ENCODE measurements around the gene EXOC4.

DNA sequence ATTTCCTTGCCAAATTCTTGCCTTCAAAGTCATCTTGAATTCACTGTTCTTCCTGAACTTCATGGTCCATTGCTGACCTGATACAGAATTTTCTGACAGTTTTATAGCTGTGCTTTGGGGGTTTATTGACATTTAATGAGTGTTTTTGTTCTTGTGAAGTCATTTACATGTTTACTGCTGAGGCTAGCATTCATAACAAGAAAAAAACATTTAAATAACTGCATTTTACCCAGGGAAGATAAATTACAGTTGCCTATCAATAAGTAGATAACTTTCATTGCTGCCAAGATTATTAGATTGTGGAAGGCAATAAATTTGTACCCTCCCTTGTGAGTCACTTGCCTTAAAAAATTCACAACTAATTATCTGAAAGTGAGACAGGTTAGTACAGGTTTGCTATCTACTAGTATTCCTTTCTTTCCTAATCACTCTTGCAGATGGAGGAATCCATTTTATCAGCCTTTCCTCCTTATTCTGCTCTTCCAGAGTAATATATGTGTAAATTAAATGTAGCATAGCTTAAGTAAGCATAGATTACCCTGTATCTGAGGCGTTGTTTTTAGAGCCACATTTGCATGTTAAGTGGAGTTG is 178.4 kb downstream of the EXOC4 start:
- no peak for TF ChIP-seq CTCF (conservative IDR thresholded peaks at IDR 0.05 in 1 of 2, IDR thresholded peaks at IDR 0.05 in 1 of 2; ENCODE audit: low read depth in 1 of 2, low read length in 2 of 2)
- no peak for TF ChIP-seq EZH2 (IDR thresholded peaks at IDR 0.05; ENCODE audit: low read length, missing control alignments)

Data from fibroblast of lung (primary cell).